ENCODE measurements around the gene COL5A1. TPM values are rescaled to one million over a fixed set of nuclear protein-coding genes. Genes with fewer than 3 reads are reported as not detected.

Gene COL5A1
- total RNA-seq, 4 donors from 2014 or later, result 4.0 to 12.8 (median 6.3) TPM

- 77% methylated on average over 3 of the region's 9 CpGs; no CpG with 5 or more reads in 1 of the 2 donors for WGBS, 2 donors
- H3K27me3 ChIP-seq, result peaks cover 0 to 39% (median 0%) of the 10 kb centered on the region in 4 donors
- no peak overlapping the region for H3K4me3 ChIP-seq
- H3K4me1 ChIP-seq, result peaks cover 0 to 25% (median 0%) of the 10 kb centered on the region in 3 donors
- no peak overlapping the region for H3K27ac ChIP-seq
- no peak for DNase-seq
- no peak for TF ChIP-seq CTCF (IDR thresholded peaks at IDR 0.05)
- no peak for TF ChIP-seq POLR2A (IDR thresholded peaks at IDR 0.05)
- intact Hi-C loops (cut with DNase I), result no loop called here
- no peaks in the 10 kb centered on the region for H3K9me3 ChIP-seq
- peaks cover 0 to 4% (median 0%) of the 10 kb centered on the region in 3 donors for H3K36me3 ChIP-seq
Measured at GRCh38 chr9:134720796-134721195, 79.2 kb downstream of the COL5A1 start.

- intact Hi-C loops (cut with DNase I), result no loop called here
- TF ChIP-seq CTCF (IDR thresholded peaks at IDR 0.05), result no peak
- no peak for TF ChIP-seq POLR2A (IDR thresholded peaks at IDR 0.05)
- Histone ChIP-seq H3K9me3 (no peaks in the 10 kb centered on the region), H3K4me3 (no peak overlapping the region), H3K27me3 (peaks cover 0 to 39% (median 0%) of the 10 kb centered on the region in 4 donors), H3K27ac (no peak overlapping the region), H3K4me1 (peaks cover 0 to 25% (median 0%) of the 10 kb centered on the region in 3 donors), H3K36me3 (peaks cover 0 to 4% (median 0%) of the 10 kb centered on the region in 3 donors)
- DNase-seq, result no peak
- 93 to 100% methylated on average over 2 to 3 of the region's 9 CpGs for WGBS, 2 donors
Measured at GRCh38 chr9:134721344-134721743, 79.7 kb downstream of the COL5A1 start.

- WGBS, 2 donors, result 74 to 76% methylated on average over 6 to 14 of the region's 15 CpGs
- no peak for DNase-seq
- no peaks in the 10 kb centered on the region for H3K9me3 ChIP-seq
- intact Hi-C loops (cut with DNase I), result no loop called here
- H3K36me3 ChIP-seq, result peaks cover 0 to 4% (median 0%) of the 10 kb centered on the region in 3 donors
- TF ChIP-seq POLR2A (IDR thresholded peaks at IDR 0.05) (no peak), CTCF (IDR thresholded peaks at IDR 0.05) (no peak)
- peaks cover 0 to 39% (median 0%) of the 10 kb centered on the region in 4 donors for H3K27me3 ChIP-seq
- no peak overlapping the region for H3K27ac ChIP-seq
- no peak overlapping the region for H3K4me3 ChIP-seq
- peaks cover 0 to 25% (median 0%) of the 10 kb centered on the region in 3 donors for H3K4me1 ChIP-seq
Measured at GRCh38 chr9:134722120-134722701, 80.6 kb downstream of the COL5A1 start.

GRCh38 chr9:134723037-134723436 is 81.4 kb downstream of the COL5A1 start:
- 72 to 94% methylated on average over 8 of the region's 17 CpGs for WGBS, 2 donors
- Histone ChIP-seq H3K4me3 (no peak overlapping the region), H3K27ac (no peak overlapping the region), H3K9me3 (no peaks in the 10 kb centered on the region), H3K4me1 (peaks cover 0 to 25% (median 0%) of the 10 kb centered on the region in 3 donors), H3K36me3 (peaks cover 0 to 4% (median 0%) of the 10 kb centered on the region in 3 donors), H3K27me3 (peaks cover 0 to 38% (median 0%) of the 10 kb centered on the region in 4 donors)
- no peak for DNase-seq
- intact Hi-C loops (cut with DNase I), result no loop called here
- TF ChIP-seq CTCF (IDR thresholded peaks at IDR 0.05) (no peak), POLR2A (IDR thresholded peaks at IDR 0.05) (no peak)

- WGBS, 2 donors, result 57 to 68% methylated on average over 7 to 8 of the region's 13 CpGs
- Histone ChIP-seq H3K36me3 (peaks cover 0 to 4% (median 0%) of the 10 kb centered on the region in 3 donors), H3K27me3 (peaks cover 0 to 32% (median 0%) of the 10 kb centered on the region in 4 donors), H3K27ac (peak overlapping the region in 1 of 4 donors; percentile 48), H3K4me3 (no peak overlapping the region), H3K4me1 (peaks cover 0 to 25% (median 0%) of the 10 kb centered on the region in 3 donors), H3K9me3 (no peaks in the 10 kb centered on the region)
- TF ChIP-seq POLR2A (IDR thresholded peaks at IDR 0.05) (no peak), CTCF (IDR thresholded peaks at IDR 0.05) (no peak)
- intact Hi-C loops (cut with DNase I), result no loop called here
- no peak for DNase-seq
Measured at GRCh38 chr9:134723491-134724190, 82.0 kb downstream of the COL5A1 start.

Data from esophagus squamous epithelium (tissue), 5 donors.